GM21423 (cell line): Measurements from ENCODE around the gene CALCOCO2.

Experiments
- ATAC-seq: cut with Tn5 transposase; IDR thresholded peaks from one replicate; pipeline ENCODE4 v1.9.1; 2021; ENCODE audit warnings: mild to moderate bottlenecking, moderate library complexity; ENCODE audit not compliant: unreplicated experiment

CALCOCO2 gene

DNA sequence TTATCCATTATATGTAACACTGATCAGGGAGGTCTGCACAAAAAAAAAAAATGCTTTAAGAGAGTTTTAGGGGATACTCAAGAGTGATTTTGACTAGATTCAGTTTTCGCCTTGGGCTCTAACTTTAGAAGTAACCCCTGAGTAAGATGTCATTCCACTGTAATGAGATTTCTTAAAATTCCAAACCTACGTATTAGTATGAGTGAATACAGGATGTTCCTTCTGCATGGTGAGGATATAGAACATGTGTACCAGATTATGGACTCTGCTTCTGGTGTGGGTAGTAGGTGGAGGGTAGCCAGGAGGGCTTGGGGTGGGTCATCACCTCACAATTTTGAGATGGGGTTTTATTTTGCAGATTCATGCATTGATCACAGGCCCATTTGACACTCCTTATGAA is 81.6 kb downstream of the CALCOCO2 start:
- ATAC-seq = no peak
